Measurements from ENCODE around the gene ZRANB3. TPM values are rescaled to one million over a fixed set of nuclear protein-coding genes. Genes with fewer than 3 reads are reported as not detected.
"Not testable (repeated sequence)": the region's sequence is repeated elsewhere in the genome, so short reads cannot be mapped to it uniquely, and the experiment has no call there.

ZRANB3 gene
- total RNA-seq, 6 donors from 2014 or later = 1.00 to 4.0 (median 2.0) TPM

- TF ChIP-seq POLR2AphosphoS5 (IDR thresholded peaks at IDR 0.05) (no peak), POLR2A (IDR thresholded peaks at IDR 0.05) (no peak), CTCF (IDR thresholded peaks at IDR 0.05) (no peak), EP300 (IDR thresholded peaks at IDR 0.05) (no peak)
Measured at GRCh38 chr2:135454608-135455007, 76.4 kb downstream of the ZRANB3 start.

GRCh38 chr2:135453027-135453426 lies 78.0 kb downstream of the ZRANB3 start:
- not testable (repeated sequence) for DNase-seq; H3K4me3 ChIP-seq; H3K36me3 ChIP-seq; H3K27me3 ChIP-seq; ATAC-seq (ENCODE audit: low FRiP score in 2 of 2); H3K4me1 ChIP-seq; H3K27ac ChIP-seq
- WGBS, 2 donors = 100% methylated on average over 1 of the region's 1 CpG
- H3K9me3 ChIP-seq = peaks cover 5 to 26% (median 22%) of the 10 kb centered on the region in 4 donors

More at GRCh38 chr2:135454608-135455007, 76.4 kb downstream of the ZRANB3 start:
- Histone ChIP-seq H3K36me3 (no peaks in the 10 kb centered on the region), H3K27ac (no peak overlapping the region), H3K9me3 (peaks cover 5 to 26% (median 22%) of the 10 kb centered on the region in 4 donors), H3K4me3 (no peak overlapping the region), H3K4me1 (no peaks in the 10 kb centered on the region), H3K27me3 (no peaks in the 10 kb centered on the region)
- DNase-seq (no peak), ATAC-seq (ENCODE audit: low FRiP score in 2 of 2) (no peak)
- 100% methylated on average over 1 of the region's 1 CpG for WGBS, 2 donors

GRCh38 chr2:135451966-135452365 lies 79.1 kb downstream of the ZRANB3 start:
- H3K4me1 ChIP-seq = no peaks in the 10 kb centered on the region
- DNase-seq (no peak), ATAC-seq (ENCODE audit: low FRiP score in 2 of 2) (no peak)
- no peaks in the 10 kb centered on the region for H3K36me3 ChIP-seq
- no peak overlapping the region for H3K27ac ChIP-seq
- H3K9me3 ChIP-seq = peaks cover 5 to 26% (median 22%) of the 10 kb centered on the region in 4 donors
- TF ChIP-seq POLR2A (IDR thresholded peaks at IDR 0.05) (no peak), POLR2AphosphoS5 (IDR thresholded peaks at IDR 0.05) (no peak), CTCF (IDR thresholded peaks at IDR 0.05) (no peak), EP300 (IDR thresholded peaks at IDR 0.05) (no peak)
- 76 to 95% methylated on average over 1 of the region's 1 CpG for WGBS, 2 donors
- no peaks in the 10 kb centered on the region for H3K27me3 ChIP-seq
- no peak overlapping the region for H3K4me3 ChIP-seq

GRCh38 chr2:135443013-135443412 lies 88.0 kb downstream of the ZRANB3 start:
- H3K27ac ChIP-seq; H3K27me3 ChIP-seq; H3K9me3 ChIP-seq; H3K4me3 ChIP-seq; ATAC-seq (ENCODE audit: low FRiP score in 2 of 2); DNase-seq; H3K36me3 ChIP-seq; H3K4me1 ChIP-seq: not testable (repeated sequence)
- WGBS, 2 donors = 96 to 97% methylated on average over 3 to 5 of the region's 5 CpGs

- not testable (repeated sequence) for H3K36me3 ChIP-seq; H3K9me3 ChIP-seq; H3K27ac ChIP-seq; H3K27me3 ChIP-seq; ATAC-seq (ENCODE audit: low FRiP score in 2 of 2); DNase-seq; H3K4me1 ChIP-seq; H3K4me3 ChIP-seq
- 95% methylated on average over 6 of the region's 6 CpGs for whole genome bisulfite sequencing, 2 donors
Measured at GRCh38 chr2:135435155-135435554, 95.9 kb downstream of the ZRANB3 start.

- ATAC-seq (ENCODE audit: low FRiP score in 2 of 2) (no peak), DNase-seq (no peak)
- Histone ChIP-seq H3K27me3 (no peaks in the 10 kb centered on the region), H3K4me1 (no peaks in the 10 kb centered on the region), H3K9me3 (peaks cover 0 to 13% (median 5%) of the 10 kb centered on the region in 4 donors), H3K4me3 (no peak overlapping the region), H3K27ac (no peak overlapping the region), H3K36me3 (peaks cover 0 to 3% (median 0%) of the 10 kb centered on the region in 4 donors)
- no peak for TF ChIP-seq CTCF (IDR thresholded peaks at IDR 0.05)
- TF ChIP-seq EP300 (IDR thresholded peaks at IDR 0.05) = no peak
- no peak for TF ChIP-seq POLR2AphosphoS5 (IDR thresholded peaks at IDR 0.05)
- no peak for TF ChIP-seq POLR2A (IDR thresholded peaks at IDR 0.05)
- WGBS, 2 donors = 79 to 89% methylated on average over 1 of the region's 1 CpG
Measured at GRCh38 chr2:135424849-135425248, 106.2 kb downstream of the ZRANB3 start.
